ENCODE results near the gene OR2A14. TPM values are rescaled to one million over a fixed set of nuclear protein-coding genes. Genes with fewer than 3 reads are reported as not detected.
"Not testable (repeated sequence)": the region's sequence is repeated elsewhere in the genome, so short reads cannot be mapped to it uniquely, and the experiment has no call there.

OR2A14 gene
- polyA plus RNA-seq, 2 donors, result not detected

GRCh38 chr7:144179165-144179479 lies 56.1 kb downstream of the OR2A14 start:
- not testable (repeated sequence) for H3K4me3 ChIP-seq (ENCODE audit: low read depth in 1 of 2, low read length in 2 of 2); H3K27me3 ChIP-seq (ENCODE audit: control insufficient read depth in 1 of 2, insufficient read depth in 2 of 2, low read length in 2 of 2); H3K4me1 ChIP-seq (ENCODE audit: control insufficient read depth in 2 of 2, insufficient read depth in 2 of 2, low read length in 1 of 2); H3K36me3 ChIP-seq (ENCODE audit: control insufficient read depth in 2 of 2, insufficient read depth in 2 of 2, low read length in 1 of 2); H3K27ac ChIP-seq (ENCODE audit: low read depth in 2 of 2, low read length in 1 of 2); H3K9me3 ChIP-seq (ENCODE audit: control insufficient read depth in 2 of 2, insufficient read depth in 1 of 2, low read depth in 1 of 2, low read length in 1 of 2)
- 50 to 83% methylated on average over 1 of the region's 2 CpGs for WGBS, 2 donors

Other genes starting within 250 kb of the OR2A14 start
- 1 to 10 TPM; 7.4 to 8.8 TPM for gene TCAF1, start 221.0 kb upstream of the OR2A14 start, polyA plus RNA-seq
- not detected for gene OR2F2, start 187.9 kb upstream of the OR2A14 start, polyA plus RNA-seq
- gene OR2F1, start 168.3 kb upstream of the OR2A14 start, polyA plus RNA-seq, result not detected
- not detected for gene OR6B1, start 122.9 kb upstream of the OR2A14 start, polyA plus RNA-seq
- gene OR2A5, start 74.2 kb upstream of the OR2A14 start, polyA plus RNA-seq, result not detected
- not detected for gene OR2A25, start 53.4 kb upstream of the OR2A14 start, polyA plus RNA-seq
- not detected for gene OR2A12, start 36.9 kb upstream of the OR2A14 start, polyA plus RNA-seq
- gene OR2A2, start 13.6 kb upstream of the OR2A14 start, polyA plus RNA-seq, result not detected
- gene CTAGE4, start 60.3 kb downstream of the OR2A14 start, polyA plus RNA-seq, result 1 to 10 TPM; 3.2 to 4.3 TPM
- 10 to 100 TPM; 20.0 to 20.1 TPM for gene ARHGEF35, start 72.7 kb downstream of the OR2A14 start, polyA plus RNA-seq
- under 1 TPM in 1 of 2 donors, not detected in 1; 0.02 TPM for gene OR2A42, start 116.4 kb downstream of the OR2A14 start, polyA plus RNA-seq
- 1 to 10 TPM; 1.1 to 1.6 TPM for gene OR2A7, start 141.6 kb downstream of the OR2A14 start, polyA plus RNA-seq
- gene CTAGE8, start 146.1 kb downstream of the OR2A14 start, polyA plus RNA-seq, result 1 to 10 TPM in 1 of 2 donors, under 1 TPM in 1; 0.01 to 2.5 TPM
- gene OR2A1, start 189.2 kb downstream of the OR2A14 start, polyA plus RNA-seq, result under 1 TPM in 1 of 2 donors, not detected in 1; 0.01 TPM
- gene ARHGEF5, start 232.2 kb downstream of the OR2A14 start, polyA plus RNA-seq, result 10 to 100 TPM; 14.6 to 22.1 TPM